Tibial nerve (tissue), 4 donors: Measurements from ENCODE around the gene GPX8.

ENCODE experiments used
- CTCF ChIP-seq, 5 experiments: fragments of 200-600 bp in 3 of 5; fragments of 450-650 bp in 2 of 5; sonication (generic) in 3 of 5; IDR thresholded peaks; one replicate each; pipeline ENCODE4 v1.5.1; 2016 to 2019; ENCODE audit warnings: antibody characterized with exemption in 5 of 5, mild to moderate bottlenecking in 3 of 5, moderate library complexity in 2 of 5
- EP300 ChIP-seq, 2 donors: sonication (generic); formaldehyde crosslinking; IDR thresholded peaks; one replicate each; pipeline ENCODE4 v1.6.1; 2017; ENCODE audit warnings: antibody characterized with exemption in 2 of 2, mild to moderate bottlenecking in 1 of 2

- TF ChIP-seq CTCF (IDR thresholded peaks at IDR 0.05) (no peak), EP300 (IDR thresholded peaks at IDR 0.05) (no peak)
Observed at GRCh38 chr5:55205001-55205400, 45.0 kb downstream of the GPX8 start.
